ENCODE data around the gene MED7. TPM values are rescaled to one million over a fixed set of nuclear protein-coding genes. Genes with fewer than 3 reads are reported as not detected.
A peak's percentile ranks its signal among the peaks of the same experiment; 100 is the strongest.

The MED7 gene
- polyA plus RNA-seq, 3 donors, result 21.3 to 23.1 (median 21.6) TPM

GRCh38 chr5:157165261-157165660 is 22.6 kb upstream of the MED7 start:
- no peak for DNase-seq (ENCODE audit: low read depth in 3 of 3, low spot score in 2 of 3)

GRCh38 chr5:157164521-157164920 is 21.9 kb upstream of the MED7 start:
- no peak for DNase-seq (ENCODE audit: low read depth in 3 of 3, low spot score in 2 of 3)

GRCh38 chr5:157162919-157163510 is 20.4 kb upstream of the MED7 start:
- DNase-seq (ENCODE audit: low read depth in 3 of 3, low spot score in 2 of 3), result no peak

- no peak for DNase-seq (ENCODE audit: low read depth in 3 of 3, low spot score in 2 of 3)
These were observed 19.3 kb upstream of the MED7 start for GRCh38 chr5:157161996-157162395.

- no peak for DNase-seq (ENCODE audit: low read depth in 3 of 3, low spot score in 2 of 3)
These were observed 17.3 kb upstream of the MED7 start for GRCh38 chr5:157160001-157160400.

- DNase-seq (ENCODE audit: low read depth in 3 of 3, low spot score in 2 of 3), result no peak
These were observed 16.6 kb upstream of the MED7 start for GRCh38 chr5:157159209-157159751.

- DNase-seq (ENCODE audit: low read depth in 3 of 3, low spot score in 2 of 3), result no peak
These were observed 14.7 kb upstream of the MED7 start for GRCh38 chr5:157157293-157157891.

GRCh38 chr5:157155297-157155696 is 12.6 kb upstream of the MED7 start:
- no peak for DNase-seq (ENCODE audit: low read depth in 3 of 3, low spot score in 2 of 3)

- no peak for DNase-seq (ENCODE audit: low read depth in 3 of 3, low spot score in 2 of 3)
These were observed 8.3 kb upstream of the MED7 start for GRCh38 chr5:157150995-157151394.

- DNase-seq (ENCODE audit: low read depth in 3 of 3, low spot score in 2 of 3), result peak; percentile 59 to 69 (median 61)
These were observed 6.3 kb upstream of the MED7 start for GRCh38 chr5:157148734-157149615.

- peak; percentile 7 to 60 (median 25) for DNase-seq (ENCODE audit: low read depth in 3 of 3, low spot score in 2 of 3)
These were observed 684 bp upstream of the MED7 start for GRCh38 chr5:157143127-157143971.

GRCh38 chr5:157137691-157138090 is 5.0 kb downstream of the MED7 start:
- DNase-seq (ENCODE audit: low read depth in 3 of 3, low spot score in 2 of 3), result no peak

- DNase-seq (ENCODE audit: low read depth in 3 of 3, low spot score in 2 of 3), result no peak
These were observed 10.4 kb downstream of the MED7 start for GRCh38 chr5:157132281-157132612.

- DNase-seq (ENCODE audit: low read depth in 3 of 3, low spot score in 2 of 3), result no peak
These were observed 11.7 kb downstream of the MED7 start for GRCh38 chr5:157130925-157131324.

GRCh38 chr5:157121709-157122108 is 21.0 kb downstream of the MED7 start:
- no peak for DNase-seq (ENCODE audit: low read depth in 3 of 3, low spot score in 2 of 3)

GRCh38 chr5:157120102-157120501 is 22.6 kb downstream of the MED7 start:
- no peak for DNase-seq (ENCODE audit: low read depth in 3 of 3, low spot score in 2 of 3)

- DNase-seq (ENCODE audit: low read depth in 3 of 3, low spot score in 2 of 3), result no peak
These were observed 26.1 kb downstream of the MED7 start for GRCh38 chr5:157116483-157116954.

GRCh38 chr5:157115502-157115901 is 27.2 kb downstream of the MED7 start:
- DNase-seq (ENCODE audit: low read depth in 3 of 3, low spot score in 2 of 3), result no peak

GRCh38 chr5:157115012-157115411 is 27.7 kb downstream of the MED7 start:
- no peak for DNase-seq (ENCODE audit: low read depth in 3 of 3, low spot score in 2 of 3)

GRCh38 chr5:157113002-157113401 is 29.7 kb downstream of the MED7 start:
- DNase-seq (ENCODE audit: low read depth in 3 of 3, low spot score in 2 of 3), result no peak

GRCh38 chr5:157109744-157110143 is 32.9 kb downstream of the MED7 start:
- DNase-seq (ENCODE audit: low read depth in 3 of 3, low spot score in 2 of 3), result no peak
